ENCODE data around the gene GBF1. TPM values are rescaled to one million over a fixed set of nuclear protein-coding genes. Genes with fewer than 3 reads are reported as not detected.
"Not testable (repeated sequence)": the region's sequence is repeated elsewhere in the genome, so short reads cannot be mapped to it uniquely, and the experiment has no call there.

Gene GBF1
- 46.4 TPM for polyA plus RNA-seq (ENCODE audit: insufficient read length)

DNA sequence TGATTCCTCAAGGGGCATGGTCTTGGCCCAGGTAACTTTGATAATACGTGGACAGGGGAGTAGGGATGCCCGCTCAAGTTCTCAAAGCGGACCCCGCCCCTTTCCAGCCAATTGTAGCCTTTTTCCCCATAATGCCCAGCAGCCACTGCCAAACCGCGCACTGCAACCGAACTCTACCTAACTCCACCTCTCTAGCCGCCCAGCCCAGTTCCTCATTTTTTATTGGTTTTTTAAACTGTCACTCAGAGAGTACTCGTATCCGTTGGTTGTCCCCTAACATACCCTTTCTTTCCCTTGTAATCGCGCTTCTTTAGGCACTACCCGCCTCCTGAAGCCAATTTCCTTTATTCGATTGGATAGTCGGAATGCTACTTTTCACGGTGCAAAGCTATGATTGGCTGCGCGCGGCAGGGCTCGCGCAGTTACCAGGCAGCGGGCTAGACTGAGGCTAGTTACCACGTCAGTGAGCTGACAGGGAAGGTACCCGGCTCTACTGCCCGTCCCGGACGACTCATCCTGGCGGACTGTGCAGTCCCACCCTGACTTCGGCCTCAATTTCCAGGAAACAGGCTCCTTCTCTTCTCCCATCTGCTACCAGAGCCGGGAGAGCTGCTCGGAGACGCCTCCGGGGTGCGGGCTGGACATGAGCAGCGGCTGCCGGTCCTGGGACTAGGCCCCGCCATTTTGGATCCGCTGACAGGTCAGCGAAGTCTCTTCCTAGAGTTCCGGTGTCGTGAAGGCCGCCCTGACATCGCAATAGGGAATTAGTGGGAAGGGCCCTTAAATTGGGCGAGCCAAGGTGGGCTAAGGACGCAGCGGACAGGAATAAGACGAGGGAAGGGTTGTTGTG is at the start of gene GBF1:
GBF1 (plus strand) TSS at position 451 of the 850 bp plus-strand sequence. CDS start 13,407 bp downstream, outside the sequence.
- peak; percentile 99 for DNase-seq (ENCODE audit: low read depth)

GRCh38 chr10:102196893-102197292 is 48.4 kb upstream of the GBF1 start:
- no peak for DNase-seq (ENCODE audit: low read depth)

DNA sequence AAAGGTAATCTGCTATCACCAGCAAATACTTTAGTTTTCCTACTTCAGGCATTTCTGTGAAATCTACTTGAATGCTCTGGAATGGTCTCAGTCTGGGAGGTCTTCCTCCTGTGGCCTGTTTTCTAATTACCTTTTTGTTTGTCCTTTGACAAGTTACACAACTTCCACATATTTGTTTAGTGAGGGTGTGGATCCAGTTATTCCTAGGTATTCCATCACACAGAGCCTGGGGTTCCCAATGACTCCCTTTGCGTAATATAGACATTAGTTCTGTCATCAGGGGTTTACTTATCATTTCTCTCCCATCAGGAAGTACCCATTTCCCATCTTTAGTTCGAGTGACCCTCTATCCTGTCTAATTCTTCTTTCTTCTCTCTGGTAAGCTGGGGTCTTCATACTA is 47.3 kb upstream of the GBF1 start:
- no peak for DNase-seq (ENCODE audit: low read depth)

DNA sequence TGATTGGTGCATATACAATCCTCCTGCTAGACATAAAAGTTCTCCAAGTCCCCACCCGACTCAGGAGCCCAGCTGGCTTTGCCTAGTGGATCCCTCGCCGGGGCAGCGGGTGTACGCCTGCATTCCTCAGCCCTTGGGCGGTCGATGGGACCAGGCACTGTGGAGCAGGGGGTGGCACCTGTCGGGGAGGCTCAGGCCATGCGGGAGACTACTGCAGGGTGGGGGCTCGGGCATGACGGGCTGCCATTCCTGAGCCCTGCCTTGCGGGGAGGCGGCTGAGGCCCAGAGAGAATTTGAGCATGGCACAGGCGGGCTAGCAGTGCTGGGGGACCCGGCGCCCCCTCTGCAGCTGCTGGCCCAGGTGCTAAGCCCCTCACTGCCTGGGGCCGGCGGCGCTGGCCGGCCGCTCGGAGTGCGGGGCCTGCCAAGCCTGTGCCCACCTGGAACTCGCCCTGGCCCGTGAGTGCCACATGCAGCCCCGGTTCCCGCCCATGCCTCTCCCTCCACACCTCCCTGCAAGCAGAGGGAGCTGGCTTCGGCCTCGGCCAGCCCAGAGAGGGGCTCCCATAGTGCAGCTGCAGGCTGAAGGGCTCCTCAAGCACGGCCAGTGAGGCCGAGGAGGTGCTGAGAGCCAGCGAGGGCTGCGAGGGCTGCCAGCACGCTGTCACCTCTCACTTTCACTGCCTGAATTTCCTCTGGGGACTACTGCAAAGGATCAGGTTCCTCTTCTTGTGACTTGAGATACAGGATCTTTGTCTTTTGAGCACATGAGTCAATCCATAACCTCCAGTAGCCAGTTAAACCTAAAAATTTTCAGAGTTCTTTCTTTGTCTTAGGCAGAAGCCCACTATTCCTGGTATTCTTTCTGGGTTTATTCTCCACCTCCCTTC is 44.3 kb upstream of the GBF1 start:
- no peak for DNase-seq (ENCODE audit: low read depth)

DNA sequence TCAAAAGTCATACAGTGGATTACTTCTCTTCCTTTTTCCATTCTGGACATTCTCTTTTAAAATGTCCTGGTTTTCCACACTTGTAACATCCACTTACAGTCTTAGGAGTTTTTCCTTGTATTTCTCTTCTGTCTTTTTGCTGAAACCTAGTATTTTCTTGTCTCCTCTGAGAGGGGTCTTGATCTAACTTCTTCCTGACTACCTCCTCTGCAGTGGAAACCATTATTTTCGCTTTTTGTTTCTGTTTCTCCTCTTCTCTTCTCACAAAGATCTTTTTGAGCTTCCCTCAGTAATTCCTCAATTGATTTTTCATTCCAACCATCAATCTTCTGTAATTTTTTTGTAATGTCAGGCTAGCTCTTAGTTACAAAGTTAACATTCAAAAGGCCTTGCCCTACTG is 42.9 kb upstream of the GBF1 start:
- DNase-seq (ENCODE audit: low read depth), result no peak

DNA sequence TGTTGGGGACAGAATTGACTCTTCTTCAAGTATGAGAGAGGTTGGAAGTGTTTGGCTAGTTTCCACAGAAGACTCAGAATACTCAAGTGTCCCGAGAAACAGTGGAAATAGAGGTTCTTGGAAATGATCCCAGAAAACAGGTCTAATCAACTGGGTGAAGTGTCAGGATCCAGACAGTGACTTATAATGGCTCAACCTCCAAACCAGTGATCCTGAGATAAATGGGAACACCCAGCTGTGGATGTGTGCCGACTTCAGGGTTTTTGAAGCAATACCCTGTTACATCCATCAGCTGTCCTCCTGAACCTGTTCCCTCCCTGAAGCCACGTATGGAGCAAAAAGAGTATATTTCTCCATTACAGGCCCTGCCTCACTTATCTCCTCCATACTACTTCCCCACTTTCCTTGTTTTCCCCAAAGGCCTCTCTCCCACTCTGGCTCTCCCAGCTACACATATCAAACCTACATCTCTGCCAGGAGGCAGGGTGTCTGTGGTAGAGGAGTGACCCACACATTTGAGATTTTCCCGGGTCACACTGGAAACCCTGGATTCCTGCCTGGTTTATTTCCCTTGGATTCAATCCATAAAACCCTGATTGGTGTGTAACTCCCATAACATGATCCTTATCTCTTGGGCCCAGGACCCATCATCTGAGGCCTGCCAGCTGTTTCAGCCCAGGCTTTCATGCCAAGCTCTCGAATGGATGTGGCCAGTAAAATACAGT is 36.9 kb upstream of the GBF1 start:
- DNase-seq (ENCODE audit: low read depth), result no peak

DNA sequence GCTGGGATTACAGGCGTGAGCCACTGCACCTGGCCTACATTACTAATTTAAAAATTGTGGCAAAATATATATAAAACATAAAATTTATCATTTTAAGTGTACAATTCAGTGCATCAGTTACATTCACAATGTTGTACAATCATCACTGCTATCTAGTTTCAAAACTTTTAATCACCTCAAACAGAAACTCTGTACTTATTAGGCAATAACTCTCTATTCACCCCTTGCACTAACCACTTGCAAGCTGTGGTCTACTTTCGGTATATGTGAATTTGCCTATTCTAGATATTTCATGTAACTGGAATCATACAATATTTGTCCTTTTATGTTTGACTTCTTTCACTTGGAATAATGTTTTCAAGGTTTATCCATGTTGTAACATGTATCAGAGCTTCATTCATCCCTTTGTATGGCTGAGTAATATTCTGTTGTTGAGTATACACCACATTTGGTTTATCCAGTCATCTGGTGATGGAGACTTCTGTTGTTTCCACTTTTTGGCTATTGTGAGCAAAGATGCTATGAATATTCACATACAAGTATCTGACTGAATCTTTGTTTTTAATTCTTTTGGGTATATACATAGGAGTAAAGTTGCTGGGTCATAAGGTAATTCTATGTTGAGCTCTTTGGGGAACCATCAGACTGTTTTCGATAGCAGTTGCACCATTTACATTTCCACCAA is 33.6 kb upstream of the GBF1 start:
- DNase-seq (ENCODE audit: low read depth), result no peak

GRCh38 chr10:102213599-102213998 is 31.7 kb upstream of the GBF1 start:
- DNase-seq (ENCODE audit: low read depth), result not testable (repeated sequence)

GRCh38 chr10:102219370-102219769 is 26.0 kb upstream of the GBF1 start:
- no peak for DNase-seq (ENCODE audit: low read depth)

DNA sequence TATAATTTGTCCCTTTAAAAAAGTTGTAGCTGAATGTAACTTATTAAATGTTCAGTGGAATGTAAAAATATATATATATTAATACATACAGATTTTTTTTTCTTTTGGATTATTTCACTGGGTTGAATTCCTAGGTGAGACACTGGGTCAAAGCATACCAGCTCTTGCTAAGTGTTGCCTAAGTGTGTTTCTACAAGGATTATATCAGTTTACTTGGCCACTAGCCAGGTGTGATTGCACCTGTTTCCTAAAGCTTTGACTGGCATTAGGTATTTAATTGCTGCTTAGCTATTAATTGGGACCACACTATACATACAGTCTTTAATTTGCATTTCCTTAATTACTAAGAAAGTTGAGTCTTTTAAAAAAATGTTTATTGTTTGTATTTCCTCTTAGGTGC is 24.7 kb upstream of the GBF1 start:
- no peak for DNase-seq (ENCODE audit: low read depth)

DNA sequence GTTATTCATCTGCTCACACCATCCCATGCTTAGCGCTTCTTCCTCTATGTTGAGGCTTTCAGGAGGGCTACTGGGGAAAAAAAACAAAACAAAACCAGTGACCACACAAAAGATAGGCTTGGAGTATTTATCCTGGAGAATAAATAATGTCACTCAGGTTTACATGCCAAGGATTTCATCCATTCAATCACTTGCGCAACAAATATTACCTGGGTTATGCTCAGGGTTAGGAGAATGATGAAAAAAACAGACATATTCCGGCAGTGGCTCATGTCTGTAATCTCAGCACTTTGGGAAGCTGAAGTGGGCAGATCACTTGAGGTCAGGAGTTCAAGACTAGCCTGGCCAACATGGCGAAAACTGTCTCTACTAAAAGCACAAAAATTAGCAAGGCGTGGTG is 22.5 kb upstream of the GBF1 start:
- no peak for DNase-seq (ENCODE audit: low read depth)

DNA sequence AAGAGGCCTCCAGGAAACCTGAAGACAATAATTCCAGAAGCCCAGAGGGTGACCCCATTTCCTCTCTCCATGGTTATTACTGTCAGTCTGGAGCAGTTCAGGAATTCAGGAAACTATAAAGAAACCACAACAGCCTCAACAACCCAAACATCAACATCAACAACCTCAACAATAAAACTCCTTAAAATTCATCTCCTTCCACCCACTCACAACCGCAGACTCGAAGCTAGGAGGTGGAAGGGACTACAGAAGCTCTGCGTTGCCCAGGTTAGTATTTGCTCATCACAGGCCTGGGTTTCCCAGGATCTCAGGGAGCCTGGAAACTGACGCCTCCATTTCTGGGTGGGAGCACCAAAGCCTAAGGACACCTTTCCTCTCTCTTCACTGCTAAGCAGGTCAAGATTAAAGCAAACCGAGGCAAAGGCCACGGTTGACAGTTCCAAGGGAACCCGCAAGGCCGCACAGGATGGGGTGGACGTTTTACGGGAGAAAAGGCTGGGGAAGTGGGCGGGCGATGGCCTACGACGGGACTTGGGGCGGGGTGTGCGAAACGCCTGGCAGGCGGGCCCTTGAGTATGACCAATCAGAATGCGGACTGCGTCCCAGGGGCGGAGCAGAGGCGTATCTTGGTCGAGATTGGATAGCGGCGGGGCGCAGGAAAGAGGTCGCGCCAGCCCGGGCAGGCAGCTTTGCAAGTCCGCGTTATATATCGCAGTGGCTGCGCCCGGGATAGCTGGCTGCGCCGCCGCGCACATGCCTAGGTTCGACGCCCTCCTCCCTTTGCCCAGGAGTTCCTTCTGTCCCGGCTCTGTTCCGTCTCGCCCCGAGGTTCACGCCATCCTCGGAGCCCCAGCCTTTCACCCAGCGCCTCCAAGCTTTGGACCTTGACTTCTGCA is 19.4 kb upstream of the GBF1 start, which contains the start of gene ELOVL3:
ELOVL3 (plus strand) TSS at position 654 of the 896 bp plus-strand sequence. CDS start 250 bp downstream, outside the sequence.
- DNase-seq (ENCODE audit: low read depth), result peak; percentile 88

DNA sequence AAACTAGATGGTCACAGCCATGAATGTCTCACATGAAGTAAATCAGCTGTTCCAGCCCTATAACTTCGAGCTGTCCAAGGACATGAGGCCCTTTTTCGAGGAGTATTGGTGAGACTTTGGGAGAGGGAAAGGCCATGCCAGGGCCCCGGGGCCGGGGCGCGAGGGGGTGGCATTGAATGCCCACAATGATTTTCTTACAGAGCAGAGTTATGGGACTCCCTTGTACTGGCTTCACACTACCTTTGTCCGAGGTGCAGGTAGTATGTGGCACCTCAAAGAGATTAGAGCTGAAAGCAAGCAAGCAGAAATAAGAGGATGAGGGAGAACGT is 18.8 kb upstream of the GBF1 start:
- no peak for DNase-seq (ENCODE audit: low read depth)

GRCh38 chr10:102227050-102227449 is 18.3 kb upstream of the GBF1 start:
- no peak for DNase-seq (ENCODE audit: low read depth)

- no peak for DNase-seq (ENCODE audit: low read depth)
These were observed 15.5 kb upstream of the GBF1 start for GRCh38 chr10:102229810-102230263.

DNA sequence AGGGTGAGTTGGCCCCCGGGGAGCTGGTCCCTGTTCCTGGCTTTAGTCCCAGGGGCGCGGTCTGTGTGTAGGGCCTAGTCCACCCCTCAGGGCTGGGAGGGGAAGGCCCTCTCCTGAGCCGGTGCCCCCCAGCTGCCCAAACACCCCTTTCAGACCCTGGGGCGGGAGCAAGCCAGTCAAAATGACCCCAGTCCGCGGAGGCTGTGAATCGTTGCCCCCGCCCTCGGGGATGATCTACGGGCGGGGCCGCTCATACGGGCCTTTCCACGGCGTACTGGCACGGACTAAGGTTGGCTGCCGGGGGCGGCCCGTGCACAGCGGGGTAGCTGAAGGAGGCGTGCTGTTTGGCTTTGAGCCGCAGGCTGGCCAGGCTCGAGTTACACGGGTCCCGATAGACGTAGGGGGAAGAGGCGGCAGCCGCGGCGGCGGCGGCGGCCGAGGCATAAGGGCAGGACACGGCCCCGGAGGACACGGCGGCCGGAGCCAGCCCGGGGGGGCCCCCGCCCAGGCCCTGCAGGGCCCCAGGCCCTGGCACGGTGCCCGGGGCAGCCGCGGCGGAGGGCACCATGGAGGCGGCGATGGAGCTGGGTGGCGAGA is 15.0 kb upstream of the GBF1 start:
- no peak for DNase-seq (ENCODE audit: low read depth)

DNA sequence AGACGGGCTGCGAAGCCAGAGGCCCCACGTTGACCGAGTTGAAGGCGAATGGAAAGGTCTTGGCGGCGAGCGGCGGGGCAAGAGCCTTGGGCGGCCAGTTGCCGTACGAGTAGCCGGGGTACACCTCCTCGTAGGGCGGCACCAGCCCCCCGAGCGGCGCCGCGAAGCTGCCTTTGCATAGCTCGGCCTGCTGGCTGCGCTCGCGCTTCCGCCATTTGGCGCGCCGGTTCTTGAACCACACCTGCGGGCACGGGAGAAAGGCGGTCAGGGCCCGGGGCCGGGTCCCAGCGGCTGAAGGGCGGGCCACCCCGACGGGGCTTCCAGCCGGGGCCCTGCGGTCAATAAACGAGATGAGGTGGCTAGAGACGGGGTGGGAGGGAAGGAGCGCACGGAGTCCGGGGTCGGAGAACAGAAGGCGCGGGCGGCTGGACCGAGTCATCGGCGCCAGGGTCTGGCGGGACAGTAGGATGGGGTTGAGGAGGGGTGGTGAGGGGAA is 14.4 kb upstream of the GBF1 start:
- no peak for DNase-seq (ENCODE audit: low read depth)

GRCh38 chr10:102231357-102232318 is 13.7 kb upstream of the GBF1 start:
- no peak for DNase-seq (ENCODE audit: low read depth)
